ENCODE measurements around the gene PEX7.

DNA sequence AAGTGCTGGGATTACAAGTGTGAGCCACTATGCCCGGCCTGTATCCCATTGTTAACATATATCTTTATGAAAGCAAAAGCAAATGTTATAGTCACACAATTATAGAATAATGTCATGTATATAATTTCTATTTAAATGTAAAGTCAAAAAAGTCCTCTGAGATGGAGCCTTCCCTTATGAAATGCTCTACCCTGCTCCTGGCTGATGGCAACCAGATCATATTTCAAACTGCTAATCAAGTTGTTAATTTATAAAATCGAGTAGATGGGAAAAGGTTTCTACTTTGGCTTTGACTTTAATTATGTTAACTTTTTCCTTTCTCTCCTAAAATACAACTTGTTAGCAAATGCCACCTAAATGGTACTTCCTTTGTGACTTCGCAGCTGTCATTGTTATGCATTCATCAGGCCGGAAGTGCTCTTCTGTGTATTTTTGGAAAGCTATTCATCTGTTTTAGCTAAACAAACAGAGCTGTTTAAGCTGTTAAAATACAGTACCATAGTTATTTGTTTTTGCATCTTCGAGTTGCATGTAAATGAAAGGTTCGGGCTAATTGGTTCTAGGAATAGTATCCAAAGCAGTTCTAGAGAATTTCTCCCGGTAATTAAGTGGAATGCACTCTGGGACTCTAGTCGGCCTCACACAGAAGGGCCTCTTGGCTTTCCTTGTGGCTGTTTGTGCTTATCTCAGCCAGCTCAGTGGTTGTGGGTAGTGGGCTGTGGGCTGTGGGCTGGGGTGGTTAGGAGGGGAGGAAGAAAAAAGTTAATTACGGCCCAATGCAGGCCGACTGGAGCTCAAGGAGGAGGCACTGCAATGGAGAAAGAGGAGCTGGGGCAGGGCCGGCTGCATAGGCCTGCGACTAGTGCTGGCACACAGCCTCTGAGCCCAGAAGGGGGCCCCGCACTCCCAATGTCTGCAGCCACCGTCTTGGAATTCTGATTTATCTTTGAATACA is 134.5 kb downstream of the PEX7 start:
- TF ChIP-seq POLR2AphosphoS5 (IDR thresholded peaks at IDR 0.05) (no peak), CTCF (IDR thresholded peaks at IDR 0.05) (no peak), EP300 (IDR thresholded peaks at IDR 0.05; ENCODE audit: low read depth) (no peak)

Measured in transverse colon (tissue), 4 donors.